ENCODE measurements around the gene LRP10.
"Not testable (repeated sequence)": the region's sequence is repeated elsewhere in the genome, so short reads cannot be mapped to it uniquely, and the experiment has no call there.

LRP10 gene

GRCh38 chr14:22887260-22887989 lies 15.9 kb downstream of the LRP10 start:
- no peak for DNase-seq (ENCODE audit: low read depth in 2 of 2)

- peak; percentile 49 to 57 for DNase-seq (ENCODE audit: low read depth in 2 of 2)
These were observed 16.4 kb downstream of the LRP10 start for GRCh38 chr14:22887990-22888378.

DNA sequence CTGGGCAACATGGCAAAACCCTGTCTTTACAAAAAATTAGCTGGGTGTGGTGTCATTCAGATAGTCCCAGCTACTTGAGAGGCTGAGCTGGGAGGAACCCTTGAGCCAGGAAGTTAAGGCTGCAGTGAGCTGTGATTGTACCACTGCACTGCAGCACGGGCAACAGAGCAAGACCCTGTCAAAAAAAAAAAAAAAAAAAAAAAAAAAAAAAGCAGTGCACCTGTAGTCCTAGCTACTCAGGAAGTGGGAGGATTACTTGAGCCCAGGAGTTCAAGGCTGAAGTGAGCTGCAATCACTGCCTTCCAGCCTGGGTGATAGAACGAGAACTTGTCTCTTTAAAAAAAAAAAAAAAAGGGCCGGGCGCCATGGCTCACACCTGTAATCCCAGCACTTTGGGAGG lies 17.1 kb downstream of the LRP10 start:
- DNase-seq (ENCODE audit: low read depth in 2 of 2) = no peak

- no peak for DNase-seq (ENCODE audit: low read depth in 2 of 2)
These were observed 18.9 kb downstream of the LRP10 start for GRCh38 chr14:22890416-22890815.

GRCh38 chr14:22892488-22892887 lies 20.9 kb downstream of the LRP10 start:
- DNase-seq (ENCODE audit: low read depth in 2 of 2) = no peak

GRCh38 chr14:22893706-22894105 lies 22.2 kb downstream of the LRP10 start:
- no peak for DNase-seq (ENCODE audit: low read depth in 2 of 2)

DNA sequence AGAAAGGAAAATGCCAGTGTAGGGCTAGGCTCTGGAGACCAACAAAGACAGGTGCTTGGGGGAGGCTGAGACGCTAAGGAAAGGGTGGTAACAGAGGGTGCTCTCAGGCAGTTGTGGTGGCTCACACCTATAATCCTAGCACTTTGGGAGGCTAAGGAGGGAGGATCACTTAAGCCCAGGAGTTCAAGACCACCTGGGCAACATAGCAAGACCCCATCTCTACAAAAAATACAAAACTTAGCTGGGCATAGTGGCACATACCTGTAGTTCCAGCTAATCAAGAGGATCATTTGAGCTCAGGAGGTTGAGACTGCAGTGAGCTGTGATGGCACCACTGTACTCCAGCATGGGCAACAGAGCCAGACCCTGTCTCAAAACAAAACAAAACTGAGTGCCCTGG lies 23.9 kb downstream of the LRP10 start:
- DNase-seq (ENCODE audit: low read depth in 2 of 2) = no peak

DNA sequence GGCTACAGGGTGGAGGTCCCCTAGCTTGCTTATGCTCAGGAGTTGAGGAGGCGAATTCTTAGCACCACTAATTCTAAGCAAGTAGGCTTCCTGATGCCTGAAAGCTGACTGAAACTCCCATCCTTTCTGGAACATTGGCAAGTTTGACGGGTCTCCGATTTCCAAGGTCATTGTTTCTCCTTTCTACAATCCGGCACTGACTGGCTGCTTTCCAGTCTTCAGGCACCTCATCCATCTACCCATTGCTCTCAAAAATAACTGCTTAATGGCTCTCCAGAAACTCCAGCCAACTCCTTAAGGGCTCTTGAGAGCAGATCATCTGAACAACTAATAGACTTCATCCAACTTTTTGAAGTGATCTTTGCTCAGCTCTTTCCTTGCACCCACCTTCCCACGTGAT lies 24.8 kb downstream of the LRP10 start:
- no peak for DNase-seq (ENCODE audit: low read depth in 2 of 2)

DNA sequence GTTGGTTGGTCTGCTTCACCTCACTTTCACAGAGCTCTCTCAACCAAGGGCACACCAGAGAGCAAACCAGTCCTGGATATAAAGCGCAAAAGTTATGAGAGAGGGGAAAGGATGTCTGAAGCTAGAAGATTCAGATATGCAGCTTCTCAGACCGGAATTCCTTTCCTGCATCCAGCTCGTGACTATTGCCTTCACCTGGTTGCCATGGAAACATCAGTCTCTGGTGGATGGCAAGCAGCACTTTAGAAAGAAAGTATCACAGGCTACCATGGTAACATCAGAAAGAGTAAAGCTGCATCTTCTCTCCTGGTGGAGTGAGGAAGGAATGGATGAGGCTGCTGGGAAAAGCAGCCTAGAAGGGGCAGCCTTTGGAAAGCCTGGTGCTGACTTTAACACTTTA lies 25.2 kb downstream of the LRP10 start:
- DNase-seq (ENCODE audit: low read depth in 2 of 2) = no peak

- DNase-seq (ENCODE audit: low read depth in 2 of 2) = no peak
These were observed 25.8 kb downstream of the LRP10 start for GRCh38 chr14:22897357-22897756.

DNA sequence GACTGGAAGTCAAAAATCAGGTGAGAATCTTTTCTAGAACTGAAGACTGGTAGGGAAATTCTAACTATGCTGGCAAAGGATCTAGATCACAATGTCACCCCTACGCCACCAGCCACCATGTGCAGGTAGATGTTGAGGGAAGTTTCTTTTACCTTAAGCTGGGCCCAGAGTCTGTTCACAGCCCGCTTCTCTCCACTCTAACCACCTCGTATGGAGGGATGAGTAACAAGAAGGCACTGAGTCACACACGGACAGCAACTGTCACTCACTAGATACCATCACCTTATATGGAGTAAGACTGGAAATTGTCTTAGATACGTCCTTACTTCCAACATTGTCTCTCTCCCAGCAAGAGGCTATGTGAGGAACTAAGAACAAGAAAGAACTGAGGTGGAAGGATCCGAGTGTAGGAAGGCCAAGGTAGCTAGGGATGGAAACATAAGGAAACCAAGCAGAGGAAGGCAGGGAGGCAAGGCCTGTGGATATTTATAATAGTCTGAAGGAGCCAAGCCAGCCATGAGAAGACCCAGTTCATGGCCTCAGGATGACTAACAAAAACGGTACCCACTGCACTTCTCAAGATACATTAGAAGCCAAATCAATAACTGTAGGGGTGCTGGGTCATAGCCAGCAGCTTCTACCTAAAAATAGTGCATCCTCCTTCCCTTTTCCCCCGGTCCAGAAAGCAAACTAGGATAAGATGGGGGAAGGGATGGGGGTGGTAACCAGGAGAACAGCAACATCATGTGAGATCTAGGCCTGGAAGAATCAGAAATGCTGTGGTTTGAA lies 27.0 kb downstream of the LRP10 start:
- DNase-seq (ENCODE audit: low read depth in 2 of 2) = no peak

DNA sequence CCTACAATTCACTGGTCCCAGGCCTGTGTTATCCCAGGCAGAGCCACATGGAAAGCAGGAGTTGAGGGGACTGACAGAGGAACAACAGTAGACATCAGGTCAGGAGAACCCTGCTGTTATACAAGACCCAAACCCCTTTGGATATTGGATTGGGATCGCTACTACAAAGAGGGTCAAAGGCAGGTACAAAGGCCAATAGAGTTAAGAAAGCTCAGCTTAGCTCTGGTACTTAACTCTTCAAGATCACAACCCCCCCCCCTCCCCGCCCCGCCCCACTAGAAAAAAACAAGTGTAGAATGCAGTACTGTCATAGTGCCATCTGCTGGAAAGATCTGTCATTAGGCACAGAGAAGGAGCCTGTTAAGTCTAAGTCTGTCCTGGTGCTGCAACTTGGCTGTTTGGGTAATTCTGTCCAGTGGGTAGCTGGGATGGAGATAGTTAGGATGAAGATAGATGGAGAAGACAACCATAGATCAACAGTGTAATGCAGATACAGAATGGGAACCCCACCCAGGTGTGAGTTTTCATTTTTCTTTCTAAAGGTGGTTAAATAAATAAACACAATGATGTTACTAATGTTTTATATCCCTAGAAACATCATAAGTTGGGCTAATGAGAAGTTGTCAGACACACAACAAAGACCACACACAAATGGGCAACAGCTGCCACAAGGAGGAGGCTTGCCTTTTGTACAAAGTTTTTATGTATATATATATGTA lies 28.7 kb downstream of the LRP10 start:
- DNase-seq (ENCODE audit: low read depth in 2 of 2) = no peak

DNA sequence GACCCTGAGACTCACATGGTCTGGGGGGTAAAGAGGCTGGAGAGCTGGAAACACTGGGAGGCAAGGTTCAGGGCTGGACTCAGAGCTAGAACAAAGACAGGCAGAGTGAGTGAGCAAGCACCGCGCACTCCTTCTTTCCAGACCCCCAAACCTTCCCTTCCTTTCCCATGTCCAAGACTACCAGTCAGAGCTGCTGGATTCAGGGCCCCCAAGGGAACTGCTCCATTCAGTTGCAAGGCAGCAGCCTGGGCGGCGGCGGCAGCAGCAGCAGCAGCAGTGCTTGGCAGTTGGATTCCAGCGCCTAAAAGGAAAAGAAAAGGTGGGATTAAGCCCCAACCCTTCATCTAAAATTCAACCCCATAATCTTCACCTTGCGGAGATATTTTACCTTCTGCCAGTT lies 30.3 kb downstream of the LRP10 start:
- DNase-seq (ENCODE audit: low read depth in 2 of 2) = no peak

GRCh38 chr14:22903742-22904087 lies 32.2 kb downstream of the LRP10 start:
- DNase-seq (ENCODE audit: low read depth in 2 of 2) = no peak

- DNase-seq (ENCODE audit: low read depth in 2 of 2) = no peak
These were observed 34.1 kb downstream of the LRP10 start for GRCh38 chr14:22905627-22906026.

DNA sequence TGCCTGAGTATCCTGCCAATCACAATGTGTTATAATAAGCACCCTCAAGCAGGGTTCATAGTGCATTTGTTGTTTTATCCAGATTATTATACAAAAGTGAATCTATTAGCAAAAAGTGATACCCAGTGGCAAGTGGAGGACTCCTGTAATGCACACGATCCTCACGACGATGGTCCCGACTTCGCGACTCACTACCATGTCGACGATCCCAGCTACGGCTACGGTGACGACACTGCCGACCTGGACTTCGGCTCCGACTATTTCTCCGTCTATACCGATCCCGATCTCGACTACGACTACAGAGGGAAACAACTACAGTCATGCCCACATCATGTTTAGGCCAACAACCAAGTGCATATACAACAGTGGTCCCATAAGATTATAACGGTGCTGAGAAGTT lies 34.5 kb downstream of the LRP10 start:
- no peak for DNase-seq (ENCODE audit: low read depth in 2 of 2)

- DNase-seq (ENCODE audit: low read depth in 2 of 2) = no peak
These were observed 35.9 kb downstream of the LRP10 start for GRCh38 chr14:22907429-22907828.

GRCh38 chr14:22908601-22909000 lies 37.1 kb downstream of the LRP10 start:
- DNase-seq (ENCODE audit: low read depth in 2 of 2) = no peak

GRCh38 chr14:22910916-22911315 lies 39.4 kb downstream of the LRP10 start:
- DNase-seq (ENCODE audit: low read depth in 2 of 2) = no peak

GRCh38 chr14:22914836-22915235 lies 43.3 kb downstream of the LRP10 start:
- not testable (repeated sequence) for DNase-seq (ENCODE audit: low read depth in 2 of 2)

DNA sequence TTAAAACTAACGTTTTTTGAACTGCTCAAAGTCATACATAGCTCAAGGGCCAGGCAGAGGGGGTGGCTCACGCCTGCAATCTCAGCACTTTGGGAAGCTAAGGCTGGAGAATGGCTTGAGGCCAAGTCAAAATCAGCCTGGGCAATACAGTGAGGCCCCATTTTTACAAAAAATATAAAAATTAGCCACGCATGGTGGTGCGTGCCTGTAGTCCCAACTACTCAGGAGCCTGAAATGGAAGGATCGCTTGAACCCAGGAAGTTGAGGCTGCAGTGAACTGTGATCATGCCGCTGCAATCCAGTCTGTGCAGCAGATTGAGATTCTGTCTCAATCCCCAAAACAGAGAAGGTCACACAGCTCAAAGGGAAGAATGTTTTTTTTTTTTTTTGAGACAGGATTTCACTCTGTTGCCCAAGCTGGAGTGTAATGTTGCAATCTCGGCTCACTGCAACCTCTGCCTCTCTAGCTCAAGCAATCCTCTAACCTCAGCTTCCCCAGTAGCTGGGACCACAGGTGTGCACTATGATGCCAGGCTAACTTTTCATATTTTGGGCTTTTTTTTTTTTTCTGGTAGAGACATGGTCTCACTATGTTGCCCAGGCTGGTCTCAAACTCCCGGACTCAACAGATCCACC lies 44.5 kb downstream of the LRP10 start:
- no peak for DNase-seq (ENCODE audit: low read depth in 2 of 2)
